ENCODE results near the gene NPL.
A peak's percentile ranks its signal among the peaks of the same experiment; 100 is the strongest.

The NPL gene, protein sequence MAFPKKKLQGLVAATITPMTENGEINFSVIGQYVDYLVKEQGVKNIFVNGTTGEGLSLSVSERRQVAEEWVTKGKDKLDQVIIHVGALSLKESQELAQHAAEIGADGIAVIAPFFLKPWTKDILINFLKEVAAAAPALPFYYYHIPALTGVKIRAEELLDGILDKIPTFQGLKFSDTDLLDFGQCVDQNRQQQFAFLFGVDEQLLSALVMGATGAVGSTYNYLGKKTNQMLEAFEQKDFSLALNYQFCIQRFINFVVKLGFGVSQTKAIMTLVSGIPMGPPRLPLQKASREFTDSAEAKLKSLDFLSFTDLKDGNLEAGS

DNA sequence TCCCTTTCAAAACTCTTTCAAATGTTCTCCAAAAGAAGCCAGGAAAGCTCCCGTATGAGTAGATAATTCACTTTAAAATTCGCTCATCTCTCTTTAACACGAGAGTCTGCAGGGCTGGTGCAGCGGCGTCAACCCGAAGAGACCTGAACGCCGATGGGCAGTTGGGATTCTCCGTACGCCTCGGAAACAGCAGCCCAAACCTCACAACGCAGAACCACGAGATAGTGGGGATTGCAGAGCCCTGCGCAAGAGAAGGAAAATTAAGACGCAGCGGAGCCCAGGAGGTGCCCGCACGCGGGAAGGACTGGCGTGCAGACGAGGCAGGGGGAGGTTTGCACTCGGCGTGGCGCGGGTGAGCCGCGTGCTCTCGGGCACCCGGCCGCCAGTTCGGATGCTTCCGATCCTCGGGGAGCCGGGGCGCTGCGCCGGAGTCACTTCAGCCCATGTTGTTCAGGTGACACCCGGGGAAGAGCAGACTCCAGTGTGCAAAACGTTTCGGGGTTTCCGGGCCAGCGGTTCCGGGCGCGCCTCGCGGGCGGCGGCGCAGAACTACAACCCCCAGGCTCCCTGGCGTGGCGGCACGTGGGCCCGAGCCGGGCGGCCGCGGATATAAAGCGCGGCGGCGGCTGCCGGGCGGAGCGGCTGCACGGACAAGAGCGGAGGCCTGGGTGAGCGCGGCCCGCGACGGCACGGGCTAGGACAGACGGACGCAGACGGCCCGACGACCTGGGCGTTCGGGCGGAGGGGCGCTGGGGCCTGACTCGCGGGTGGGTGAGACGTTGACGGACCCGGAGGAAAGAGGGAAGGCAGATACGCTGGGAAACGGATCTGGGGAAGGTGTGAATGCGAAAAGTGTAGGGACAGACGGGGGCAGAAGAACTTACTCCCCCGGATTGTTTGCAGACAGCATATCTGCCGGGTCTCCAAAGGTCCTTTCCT, at the start of gene NPL:
NPL (plus strand) TSS at position 636 of the 939 bp plus-strand sequence. CDS start 4,599 bp downstream, outside the sequence.
- DNase-seq, result peak; percentile 78

DNA sequence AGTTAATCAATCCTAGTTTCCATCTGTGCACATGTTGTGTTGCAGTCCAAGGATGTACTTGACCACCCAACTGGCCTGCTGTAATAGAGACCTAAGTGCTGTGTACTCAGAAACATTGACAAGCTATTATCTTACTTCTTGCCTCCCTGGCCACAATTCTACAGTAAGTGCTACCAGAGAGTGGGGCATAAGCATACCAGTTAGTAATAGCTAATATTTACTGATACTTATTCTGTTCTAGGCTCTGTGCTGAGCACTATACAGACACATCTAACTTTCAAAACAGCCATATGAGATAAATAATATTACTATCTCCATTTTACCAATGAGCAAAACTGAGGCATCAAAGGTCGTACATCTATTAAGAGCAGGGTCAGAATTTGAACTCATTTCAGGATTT, 49.5 kb upstream of the NPL start:
- no peak for DNase-seq

DNA sequence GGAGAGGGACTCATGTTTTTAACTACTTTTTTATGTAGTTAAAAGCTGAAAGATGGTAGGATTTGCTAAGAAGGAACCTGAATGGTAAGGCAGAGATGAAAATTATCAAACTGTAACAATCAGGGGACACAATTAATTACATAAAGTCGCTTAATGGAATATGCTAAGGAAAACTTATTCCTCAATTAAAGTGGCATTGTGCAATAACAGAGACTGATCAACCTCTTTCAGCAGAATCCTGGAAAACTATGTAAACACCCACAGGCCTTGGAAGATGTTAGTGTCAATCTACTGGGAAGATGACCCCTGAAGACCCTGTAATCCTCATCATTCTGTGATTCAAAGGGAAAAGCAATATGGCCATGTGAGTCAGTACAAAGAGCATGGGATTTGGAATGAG, 46.8 kb upstream of the NPL start:
- DNase-seq, result no peak

DNA sequence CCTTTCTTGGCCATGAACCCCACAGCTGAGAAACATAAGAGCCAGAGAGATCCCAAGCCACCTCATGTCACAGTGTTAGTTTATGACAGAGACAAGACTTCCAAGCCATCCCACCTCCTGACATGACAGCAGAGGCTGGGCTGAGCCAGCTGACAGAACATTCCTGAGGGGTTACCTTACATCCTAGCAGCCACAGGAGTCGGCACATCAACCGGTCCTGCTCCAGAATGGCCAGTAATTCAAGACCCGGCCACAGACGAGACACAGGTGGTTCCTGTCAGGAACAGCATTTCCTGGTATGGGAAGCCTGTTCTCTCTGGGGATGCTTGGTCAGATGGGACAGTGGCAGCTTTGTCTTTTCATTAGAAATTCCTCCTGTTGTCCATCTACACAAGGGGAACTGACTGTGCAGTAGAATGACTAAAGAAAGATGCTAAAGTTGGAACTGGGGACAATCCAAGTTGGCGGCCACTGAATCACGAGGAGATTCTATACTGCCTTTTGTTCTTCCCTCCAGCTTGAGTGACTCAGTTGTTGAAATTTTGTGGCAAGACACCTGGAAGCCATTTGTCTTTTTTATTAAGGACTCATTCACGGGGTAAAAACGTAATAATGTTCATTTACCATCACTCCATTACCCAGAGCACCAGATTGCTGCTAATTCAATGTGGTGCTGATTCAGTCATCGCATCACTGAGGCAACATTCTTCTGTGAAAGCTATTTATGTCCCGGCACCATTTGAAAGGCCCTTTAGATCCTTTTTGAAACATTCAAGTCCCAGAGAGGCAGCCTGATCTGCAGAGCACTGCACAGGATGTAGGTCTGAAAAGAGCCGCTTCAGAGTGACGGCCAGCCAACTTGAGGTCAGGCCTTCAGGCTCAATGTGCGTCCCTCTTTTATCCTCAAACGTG, 37.2 kb upstream of the NPL start:
- no peak for DNase-seq

DNA sequence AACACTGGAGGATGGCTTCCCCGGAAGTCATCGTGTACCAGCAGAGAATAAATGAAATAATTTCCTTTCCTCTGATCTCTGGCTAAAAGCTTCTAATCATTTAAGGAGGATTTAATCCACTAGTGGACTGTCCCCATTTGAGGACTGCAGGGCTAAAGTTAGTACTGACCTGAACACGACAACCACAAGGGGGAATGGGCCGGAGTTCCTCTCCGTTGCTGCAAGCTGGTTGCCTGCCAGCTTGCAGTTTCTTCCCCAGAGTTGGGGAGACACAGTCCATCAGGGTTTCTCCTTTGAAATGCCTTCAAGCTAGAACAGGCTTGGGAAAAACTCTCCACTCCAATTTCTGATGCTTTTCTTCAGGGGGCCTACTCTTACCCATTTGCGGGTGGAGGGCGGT, 35.5 kb upstream of the NPL start:
- no peak for DNase-seq

DNA sequence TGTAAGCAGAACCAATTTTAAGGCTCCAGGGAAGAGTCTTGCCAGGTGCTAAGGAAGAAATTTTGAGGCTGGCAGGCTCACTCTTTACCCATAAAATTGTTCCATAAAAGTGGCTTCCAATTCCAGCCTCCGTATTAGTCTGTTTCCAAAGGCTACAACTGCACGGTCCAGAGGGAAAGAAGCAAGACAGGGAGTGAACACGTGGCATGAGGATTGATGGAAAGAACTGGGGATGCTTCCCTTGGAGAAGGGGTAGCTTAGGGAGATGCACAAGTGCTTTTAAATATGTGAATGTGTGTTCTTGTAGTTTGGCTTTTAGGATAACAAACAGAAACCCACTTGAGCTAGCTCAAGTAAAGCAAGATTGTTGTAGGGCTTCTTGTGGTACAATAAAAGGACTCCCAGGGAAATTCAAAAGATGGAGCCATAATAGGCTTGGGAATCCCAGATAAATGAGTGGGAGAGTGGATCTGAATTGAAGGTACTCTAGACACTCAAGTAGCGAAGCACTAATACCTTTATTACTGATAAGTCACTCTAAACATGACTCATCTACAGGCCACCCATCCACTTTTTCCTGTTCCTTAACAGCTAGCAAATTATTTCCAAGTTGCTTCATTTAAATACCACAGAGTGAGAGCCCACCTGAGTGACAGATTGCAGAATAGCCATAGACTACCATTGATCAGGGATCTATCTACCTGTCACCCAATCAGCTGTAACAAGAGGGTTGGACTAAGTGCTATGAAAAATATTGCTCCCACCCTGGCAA, 34.8 kb upstream of the NPL start:
- DNase-seq, result no peak

DNA sequence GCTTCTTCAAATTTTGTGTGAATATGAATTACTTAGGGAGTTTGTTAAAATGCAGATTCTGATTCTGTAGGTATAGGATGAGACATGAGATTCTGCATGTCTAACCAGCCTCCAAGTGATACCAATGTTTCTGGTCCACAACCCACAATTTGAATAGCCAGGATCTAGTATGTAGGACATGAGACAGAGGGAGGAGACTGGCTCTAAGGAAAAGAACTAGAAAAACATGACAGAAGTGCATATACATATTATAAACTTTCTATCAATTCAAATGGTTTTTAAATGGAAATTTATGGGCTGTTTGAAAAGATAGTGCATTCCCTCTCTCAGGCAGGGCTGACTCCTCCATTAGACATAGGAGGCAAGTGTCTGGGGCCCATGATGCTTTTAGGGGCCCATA, 33.9 kb upstream of the NPL start:
- no peak for DNase-seq

DNA sequence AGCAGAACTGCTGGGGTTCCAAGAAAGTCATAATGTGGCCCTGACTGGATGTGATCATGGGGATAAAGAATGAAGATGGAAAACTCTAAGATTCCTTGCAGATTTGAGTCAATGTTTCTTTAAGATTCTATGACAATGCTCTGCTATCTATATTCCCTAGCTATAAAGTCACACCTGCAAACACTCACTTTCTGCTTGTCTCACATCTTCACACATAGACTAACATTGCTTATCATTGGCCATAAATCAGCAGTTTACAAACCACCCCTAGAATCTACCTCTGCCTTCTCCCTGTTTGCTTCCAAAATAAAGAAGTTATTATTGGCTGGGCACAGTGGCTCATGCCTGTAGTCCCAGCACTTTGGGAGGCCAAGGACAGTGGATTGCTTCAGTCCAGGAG, 33.1 kb upstream of the NPL start:
- DNase-seq, result no peak

DNA sequence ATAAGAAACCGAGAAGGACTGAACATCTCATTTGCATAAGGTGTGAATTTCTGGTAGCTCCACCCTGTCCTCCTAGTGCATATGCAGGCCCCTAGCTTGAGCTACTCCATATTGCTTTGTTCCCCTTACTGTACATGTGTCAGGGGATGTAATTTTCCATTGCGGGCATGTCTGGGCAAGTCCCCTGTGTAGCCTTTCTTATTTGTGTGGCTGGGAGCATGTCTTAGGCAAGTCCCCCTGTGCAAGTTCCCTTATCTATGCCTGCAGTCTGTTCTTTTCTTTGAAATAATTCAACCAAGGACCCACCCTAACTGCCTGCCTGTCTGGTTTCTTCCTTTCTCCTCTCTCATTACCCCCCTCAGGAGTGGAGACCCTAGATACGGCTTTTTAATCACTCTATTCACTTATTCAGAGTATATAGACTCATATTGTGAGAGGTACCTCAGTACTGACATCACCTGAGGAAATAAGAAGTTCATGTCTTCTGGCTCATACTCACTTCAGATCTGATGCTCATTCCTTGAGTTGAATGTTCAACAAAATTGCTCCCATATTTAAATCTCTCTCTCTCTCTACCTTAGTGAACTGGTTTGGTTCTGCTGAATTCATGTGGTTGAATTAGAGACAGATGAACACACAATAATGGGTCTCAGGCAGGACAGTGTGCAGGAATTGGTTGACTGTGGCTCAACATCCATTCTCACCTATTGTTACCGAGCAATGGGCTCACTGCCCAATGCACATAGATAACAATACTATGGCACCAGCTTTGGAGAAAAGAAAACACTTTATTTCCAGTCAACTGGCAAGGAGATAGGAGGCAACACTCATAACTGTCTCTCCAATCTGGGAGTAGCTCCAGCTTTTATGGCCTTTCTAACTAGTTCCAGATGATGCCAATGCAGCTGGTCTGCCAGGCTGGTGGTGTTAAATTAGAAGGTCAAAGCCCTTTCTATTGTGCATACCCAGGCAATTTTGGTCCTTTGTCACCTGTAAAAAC, 27.9 kb upstream of the NPL start:
- DNase-seq, result no peak

DNA sequence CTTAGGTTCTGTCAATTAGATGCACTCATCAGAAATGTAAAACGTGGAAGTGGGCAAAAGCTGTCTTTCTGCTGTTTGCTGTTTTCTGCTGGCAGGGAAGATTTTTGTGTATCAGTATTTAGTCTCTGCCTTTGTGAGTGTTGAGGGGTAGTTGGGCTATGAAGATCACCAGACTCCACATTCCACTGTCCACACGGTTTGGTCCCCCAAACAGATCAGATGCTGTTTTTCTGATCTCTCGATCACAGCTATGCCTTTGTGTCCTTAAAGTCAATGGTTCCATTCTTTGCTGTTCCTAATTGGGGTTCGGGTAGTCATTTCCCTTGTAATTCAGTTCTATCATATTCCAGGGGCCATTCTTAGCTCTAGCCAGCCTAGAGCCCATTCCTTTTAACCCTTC, 27.0 kb upstream of the NPL start:
- no peak for DNase-seq

DNA sequence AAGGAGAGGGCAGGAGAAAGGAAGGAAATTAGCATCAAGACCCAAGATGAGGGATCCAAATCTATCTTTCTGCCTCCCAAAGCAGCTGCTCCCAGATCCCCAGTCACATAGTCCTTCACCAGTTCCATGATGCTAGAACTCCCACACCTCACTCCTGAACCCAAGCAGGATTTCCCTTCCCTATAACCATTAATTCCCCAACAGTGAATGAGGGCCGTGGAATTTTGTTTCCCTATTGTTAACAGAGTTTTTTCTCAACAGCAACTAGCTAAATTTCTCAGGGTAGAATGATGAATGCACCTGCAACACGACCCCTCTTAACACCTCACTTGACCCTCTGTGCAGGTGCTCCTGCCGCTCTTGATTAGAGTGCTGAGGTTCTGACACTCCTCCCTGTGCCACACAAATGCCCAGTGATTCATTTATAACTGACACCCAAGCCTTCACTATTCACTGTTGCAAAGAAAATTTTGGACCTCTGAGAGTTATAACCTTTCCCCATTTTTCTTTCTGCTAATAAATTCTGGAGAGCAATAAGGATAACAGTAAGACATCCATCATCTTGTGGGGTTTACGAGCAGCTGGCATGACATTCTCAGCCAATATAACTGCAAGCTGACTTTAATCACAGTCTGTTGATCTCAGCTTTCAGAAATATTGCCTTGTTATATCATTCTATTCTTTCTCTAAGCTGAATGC, 25.4 kb upstream of the NPL start:
- DNase-seq, result peak; percentile 58

DNA sequence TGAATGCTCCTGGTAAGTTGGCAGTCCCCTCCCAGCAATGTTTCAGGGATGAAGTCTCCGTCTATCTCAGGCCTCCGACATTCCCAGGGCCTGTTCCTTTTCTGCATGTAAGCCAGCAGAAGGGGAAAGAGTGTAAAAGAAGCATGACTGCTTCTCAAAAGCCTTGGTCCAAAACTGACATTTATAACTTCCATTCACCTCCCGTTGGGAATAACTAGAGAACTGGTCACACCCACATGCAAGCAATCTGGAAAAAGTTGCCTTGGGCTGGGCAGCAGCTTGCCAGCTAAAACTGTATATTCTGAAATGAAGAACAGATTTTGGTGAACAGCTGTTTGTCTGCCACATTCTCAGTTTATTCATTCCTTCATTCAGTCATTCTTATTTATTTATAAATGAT, 24.2 kb upstream of the NPL start:
- no peak for DNase-seq

DNA sequence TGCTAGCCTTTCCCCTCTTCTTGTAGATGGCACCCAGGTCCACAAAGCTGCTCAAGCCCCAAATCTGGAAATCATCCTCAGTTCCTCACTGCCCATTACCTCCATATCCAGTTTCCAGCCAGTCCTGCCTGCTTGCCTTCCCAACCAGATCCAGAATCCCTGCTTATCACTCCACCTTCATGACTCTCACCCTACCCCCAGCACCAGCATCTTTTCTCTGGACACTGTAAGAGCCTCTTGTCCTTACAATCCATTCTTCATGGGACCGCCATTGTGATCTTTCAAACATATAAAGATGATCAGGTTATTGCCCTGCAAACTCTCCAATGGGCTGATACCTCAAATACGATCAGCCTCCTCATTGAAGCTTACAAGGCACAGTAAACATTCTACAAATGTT, 23.5 kb upstream of the NPL start:
- DNase-seq, result no peak

DNA sequence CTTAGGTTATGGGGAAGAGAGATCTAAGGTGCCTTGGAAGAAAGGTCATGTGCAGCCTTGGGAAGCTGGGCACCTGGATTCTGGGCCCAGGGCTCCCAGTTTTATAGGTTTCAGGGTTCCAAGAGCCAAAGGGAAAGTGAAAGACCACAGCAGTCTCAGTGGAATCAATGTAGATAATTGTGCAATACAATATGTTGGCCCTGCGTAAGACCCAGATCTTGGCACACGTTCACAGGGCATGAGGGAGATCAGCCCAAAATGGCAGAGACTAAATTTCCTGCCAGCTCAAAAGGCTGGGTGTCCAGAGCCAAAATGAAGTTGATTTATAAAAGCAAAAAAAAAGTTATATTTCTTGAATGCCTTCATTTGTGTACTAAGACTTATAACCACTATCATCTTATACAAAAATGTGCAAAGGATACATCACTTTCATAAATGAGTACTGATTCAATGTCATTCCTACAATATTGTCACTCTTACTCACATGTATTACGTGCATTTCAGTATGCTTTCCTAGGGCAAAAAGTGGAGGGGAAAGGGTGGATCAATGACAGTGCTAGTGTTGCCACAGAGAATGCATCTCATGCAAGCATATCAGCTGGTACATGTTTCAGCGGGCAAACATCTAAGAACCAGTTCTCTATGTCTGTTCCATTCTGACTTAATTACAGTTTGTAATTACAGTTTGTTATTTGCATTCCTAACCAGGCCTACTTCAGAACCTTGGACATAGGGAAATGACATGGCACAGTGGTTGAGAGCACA, 22.5 kb upstream of the NPL start:
- DNase-seq, result no peak

DNA sequence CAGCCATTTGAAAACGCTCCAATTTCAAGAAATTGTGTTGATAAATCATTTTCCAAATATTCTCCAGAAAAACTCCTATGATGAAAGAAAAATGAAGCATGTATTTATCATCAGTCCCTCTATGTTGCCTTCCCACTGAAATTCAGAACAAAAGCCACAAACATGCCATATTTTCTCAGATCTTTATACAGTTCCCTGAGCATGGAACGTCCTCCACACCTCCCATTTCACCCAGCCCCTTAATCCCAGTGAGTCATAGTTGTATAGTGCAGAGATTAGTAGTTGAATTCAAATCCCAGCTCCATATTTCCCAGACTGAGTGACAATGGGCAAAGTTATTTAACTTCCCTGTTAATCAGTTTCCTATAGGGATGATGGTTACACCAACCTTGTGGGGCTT, 20.6 kb upstream of the NPL start:
- no peak for DNase-seq

DNA sequence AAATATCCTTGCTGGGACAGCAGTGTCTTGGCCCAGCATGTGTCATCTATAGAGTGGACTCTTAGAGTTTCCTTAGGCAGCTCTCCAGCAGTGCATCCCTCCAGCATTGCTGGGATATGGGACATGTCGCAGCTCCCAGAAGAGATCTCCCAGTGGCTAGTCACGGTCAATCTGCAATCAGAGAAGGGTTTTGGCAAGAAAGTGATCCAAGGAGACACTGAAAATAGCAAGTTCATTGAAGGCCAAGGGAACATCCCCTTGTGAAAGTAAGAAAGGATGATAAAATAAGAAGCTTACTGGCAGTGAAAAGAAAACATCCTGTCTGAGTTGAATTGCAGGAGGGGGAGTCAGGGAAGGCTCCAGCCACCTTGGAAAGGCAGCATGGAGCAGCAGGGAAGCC, 19.3 kb upstream of the NPL start:
- no peak for DNase-seq

DNA sequence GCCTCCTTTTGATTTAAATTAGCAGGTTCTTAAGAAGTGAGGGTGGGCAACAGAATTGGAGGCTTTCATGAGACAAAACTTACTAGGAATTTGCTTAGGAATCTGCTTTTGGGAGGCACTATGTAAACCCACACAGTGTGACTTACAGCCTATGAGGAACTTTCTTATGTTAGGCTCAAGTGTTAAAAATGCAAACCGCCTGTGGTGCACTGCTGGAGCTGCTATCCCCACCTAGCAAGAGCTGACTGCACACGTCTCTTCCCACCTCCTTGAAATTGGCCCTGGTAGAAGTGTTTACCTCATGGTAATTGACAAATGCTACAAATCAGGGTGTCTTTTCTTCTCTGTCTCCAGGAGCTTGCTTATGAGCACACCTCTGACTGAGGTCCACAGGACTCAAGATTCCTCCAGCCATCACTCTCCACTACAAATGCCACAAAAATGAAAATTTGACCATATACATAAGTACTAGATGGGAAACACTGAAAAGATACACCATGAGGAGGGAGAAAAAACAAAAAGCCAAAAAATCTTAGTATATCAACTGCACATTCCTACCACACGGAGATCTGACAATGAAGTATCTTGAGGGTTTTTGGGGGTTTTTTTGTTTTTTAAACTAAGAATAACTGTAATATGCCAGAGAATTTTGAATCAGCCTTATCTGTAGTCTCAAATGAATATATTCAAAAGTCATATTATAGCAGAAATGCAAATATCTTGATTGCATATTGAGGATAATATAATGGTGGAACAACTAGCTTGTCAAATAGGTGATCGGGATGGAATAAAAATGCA, 18.2 kb upstream of the NPL start:
- DNase-seq, result no peak

DNA sequence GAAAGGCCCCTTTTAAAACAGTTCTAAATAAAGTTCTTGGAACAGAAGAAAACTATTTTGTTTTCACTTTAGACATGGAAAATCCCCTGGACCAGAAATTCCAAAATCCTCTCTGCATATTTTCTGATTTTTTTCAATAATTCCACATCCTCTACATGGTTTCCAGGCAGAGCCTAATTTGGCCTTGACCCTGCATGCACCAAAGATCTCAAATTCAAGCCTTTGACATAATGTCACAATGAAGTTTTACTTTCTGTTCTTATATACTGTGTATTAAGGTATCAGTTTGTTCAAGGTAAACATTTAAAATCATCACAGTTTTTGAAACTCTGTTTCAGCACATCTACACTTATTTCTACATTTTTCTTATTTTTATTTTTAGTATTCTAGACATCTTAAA, 12.2 kb upstream of the NPL start:
- no peak for DNase-seq

DNA sequence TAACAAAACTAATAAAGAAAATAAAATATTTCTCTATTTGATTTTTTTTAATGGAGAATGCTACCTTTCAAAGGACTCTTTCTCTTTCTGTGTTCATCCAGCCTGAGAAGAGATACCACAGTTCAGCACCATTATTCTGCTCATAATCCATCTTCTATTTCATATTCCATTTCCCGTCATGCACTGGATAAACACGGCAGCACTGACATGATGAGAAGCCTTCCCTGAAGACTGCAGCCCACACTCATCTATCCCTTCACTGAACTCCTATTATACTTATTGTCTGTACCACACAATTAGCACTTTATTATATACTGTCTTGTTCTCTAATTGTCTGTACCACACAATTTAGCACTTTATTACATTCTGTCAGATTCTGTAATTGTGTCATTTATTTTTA, 10.7 kb upstream of the NPL start:
- DNase-seq, result no peak

Measured in NCI-H187 treated with DMSO at 0.1 percent for 48 hours (cell line).